CD4-positive, alpha-beta T cell treated with Interleukin-15 for 4 hours (primary cell): ENCODE data around the gene RGS7BP.

ENCODE experiments used
- DNase-seq: peaks from one replicate; pipeline ENCODE4 v3.0.0-alpha.2; 2020; ENCODE audit warnings: low spot score

Gene RGS7BP

GRCh38 chr5:64634997-64635686, 129.3 kb downstream of the RGS7BP start:
- peak; percentile 49 for DNase-seq

- no peak for DNase-seq
These were observed 131.3 kb downstream of the RGS7BP start for GRCh38 chr5:64637144-64637543.

- no peak for DNase-seq
These were observed 132.1 kb downstream of the RGS7BP start for GRCh38 chr5:64637837-64638443.

- no peak for DNase-seq
These were observed 139.0 kb downstream of the RGS7BP start for GRCh38 chr5:64644831-64645230.

GRCh38 chr5:64646169-64646568, 140.4 kb downstream of the RGS7BP start:
- DNase-seq = no peak

- DNase-seq = no peak
These were observed 143.7 kb downstream of the RGS7BP start for GRCh38 chr5:64649512-64649911.

GRCh38 chr5:64653766-64654560, 148.1 kb downstream of the RGS7BP start:
- DNase-seq = no peak

- DNase-seq = no peak
These were observed 148.7 kb downstream of the RGS7BP start for GRCh38 chr5:64654561-64654938.

- no peak for DNase-seq
These were observed 149.8 kb downstream of the RGS7BP start for GRCh38 chr5:64655596-64655995.

- DNase-seq = no peak
These were observed 153.5 kb downstream of the RGS7BP start for GRCh38 chr5:64659289-64659688.
